ENCODE data around the gene METTL4.

DNA sequence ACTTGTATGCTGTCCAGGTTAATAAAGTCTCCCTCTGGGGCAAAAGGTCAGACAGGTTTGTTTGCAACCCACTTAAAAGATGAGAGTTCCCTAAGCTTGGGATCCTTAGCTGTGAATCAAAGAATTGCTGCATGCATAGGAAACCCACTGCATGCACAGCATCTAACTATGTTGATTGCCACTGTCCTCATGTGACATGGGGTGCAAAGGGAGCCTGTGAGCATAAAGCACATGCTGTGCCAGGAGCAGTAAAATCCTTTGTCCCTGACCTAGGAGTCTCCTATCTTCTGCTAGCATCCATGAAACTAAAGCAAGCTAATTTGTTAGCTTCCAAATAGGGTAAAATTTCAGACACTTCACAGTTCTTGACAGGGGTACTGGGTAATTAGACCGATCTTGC is 13.8 kb downstream of the METTL4 start:
- no peak for TF ChIP-seq EZH2 (IDR thresholded peaks at IDR 0.05; ENCODE audit: borderline replicate concordance)
- TF ChIP-seq, protein P1, sequence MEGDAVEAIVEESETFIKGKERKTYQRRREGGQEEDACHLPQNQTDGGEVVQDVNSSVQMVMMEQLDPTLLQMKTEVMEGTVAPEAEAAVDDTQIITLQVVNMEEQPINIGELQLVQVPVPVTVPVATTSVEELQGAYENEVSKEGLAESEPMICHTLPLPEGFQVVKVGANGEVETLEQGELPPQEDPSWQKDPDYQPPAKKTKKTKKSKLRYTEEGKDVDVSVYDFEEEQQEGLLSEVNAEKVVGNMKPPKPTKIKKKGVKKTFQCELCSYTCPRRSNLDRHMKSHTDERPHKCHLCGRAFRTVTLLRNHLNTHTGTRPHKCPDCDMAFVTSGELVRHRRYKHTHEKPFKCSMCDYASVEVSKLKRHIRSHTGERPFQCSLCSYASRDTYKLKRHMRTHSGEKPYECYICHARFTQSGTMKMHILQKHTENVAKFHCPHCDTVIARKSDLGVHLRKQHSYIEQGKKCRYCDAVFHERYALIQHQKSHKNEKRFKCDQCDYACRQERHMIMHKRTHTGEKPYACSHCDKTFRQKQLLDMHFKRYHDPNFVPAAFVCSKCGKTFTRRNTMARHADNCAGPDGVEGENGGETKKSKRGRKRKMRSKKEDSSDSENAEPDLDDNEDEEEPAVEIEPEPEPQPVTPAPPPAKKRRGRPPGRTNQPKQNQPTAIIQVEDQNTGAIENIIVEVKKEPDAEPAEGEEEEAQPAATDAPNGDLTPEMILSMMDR (IDR thresholded peaks at IDR 0.05; ENCODE audit: poor library complexity): no peak
- no peak for TF ChIP-seq EZH2phosphoT487 (IDR thresholded peaks at IDR 0.05; ENCODE audit: low read depth, severe bottlenecking, unreplicated experiment)
